ENCODE results near the gene PSIP1.
"Not testable (repeated sequence)": the region's sequence is repeated elsewhere in the genome, so short reads cannot be mapped to it uniquely, and the experiment has no call there.

DNA sequence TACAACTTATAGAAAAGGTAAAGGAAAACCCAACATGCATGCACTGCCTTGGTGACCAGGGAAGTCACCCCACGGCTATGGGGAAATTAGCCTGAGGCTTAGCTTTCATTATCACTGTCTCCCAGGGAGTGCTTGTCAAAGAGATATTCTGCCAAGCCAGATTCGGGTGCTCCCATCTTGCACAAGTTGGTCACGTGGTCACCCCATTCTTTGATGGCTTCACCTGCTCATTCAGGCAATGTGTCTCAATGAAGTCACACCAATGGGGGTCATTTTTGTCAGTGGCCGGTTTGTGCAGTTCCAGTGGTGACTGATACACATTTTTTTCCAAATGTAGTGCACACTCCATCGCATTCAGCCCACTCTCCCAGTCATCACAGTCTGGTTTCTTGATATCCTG lies 16.3 kb upstream of the PSIP1 start:
- TF ChIP-seq, protein P1, sequence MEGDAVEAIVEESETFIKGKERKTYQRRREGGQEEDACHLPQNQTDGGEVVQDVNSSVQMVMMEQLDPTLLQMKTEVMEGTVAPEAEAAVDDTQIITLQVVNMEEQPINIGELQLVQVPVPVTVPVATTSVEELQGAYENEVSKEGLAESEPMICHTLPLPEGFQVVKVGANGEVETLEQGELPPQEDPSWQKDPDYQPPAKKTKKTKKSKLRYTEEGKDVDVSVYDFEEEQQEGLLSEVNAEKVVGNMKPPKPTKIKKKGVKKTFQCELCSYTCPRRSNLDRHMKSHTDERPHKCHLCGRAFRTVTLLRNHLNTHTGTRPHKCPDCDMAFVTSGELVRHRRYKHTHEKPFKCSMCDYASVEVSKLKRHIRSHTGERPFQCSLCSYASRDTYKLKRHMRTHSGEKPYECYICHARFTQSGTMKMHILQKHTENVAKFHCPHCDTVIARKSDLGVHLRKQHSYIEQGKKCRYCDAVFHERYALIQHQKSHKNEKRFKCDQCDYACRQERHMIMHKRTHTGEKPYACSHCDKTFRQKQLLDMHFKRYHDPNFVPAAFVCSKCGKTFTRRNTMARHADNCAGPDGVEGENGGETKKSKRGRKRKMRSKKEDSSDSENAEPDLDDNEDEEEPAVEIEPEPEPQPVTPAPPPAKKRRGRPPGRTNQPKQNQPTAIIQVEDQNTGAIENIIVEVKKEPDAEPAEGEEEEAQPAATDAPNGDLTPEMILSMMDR (conservative IDR thresholded peaks at IDR 0.05; ENCODE audit: low read length), result not testable (repeated sequence)
- TF ChIP-seq EZH2phosphoT487 (IDR thresholded peaks at IDR 0.05; ENCODE audit: borderline replicate concordance), result not testable (repeated sequence)

Data from Loucy (cell line).